WTC11 (cell line): ENCODE measurements around the gene YAP1. TPM values are rescaled to one million over a fixed set of nuclear protein-coding genes. Genes with fewer than 3 reads are reported as not detected.

Experiments used
- ATAC-seq: fragments of 200-7000 bp; cut with Tn5 transposase; 2 replicates; pipeline ENCODE4 v1.10.0; 2021; ENCODE audit warnings: mild to moderate bottlenecking, moderate library complexity
- CTCF ChIA-PET: fragments of 300-600 bp; sonication (Branson Sonifier 250); formaldehyde crosslinking; loops from one replicate; lab custom pipeline; 2021; ENCODE audit warnings: antibody characterized with exemption; lab: Charles Lee
- POLR2A ChIA-PET: fragments of 350-600 bp; sonication (Branson Sonifier 250); formaldehyde crosslinking; loops from one replicate; lab custom pipeline; 2021; ENCODE audit warnings: antibody characterized with exemption; lab: Charles Lee
- DNase-seq: peaks from one replicate; pipeline ENCODE4 v3.0.0; 2021; ENCODE audit warnings: low spot score
- H3K27ac Mint-ChIP-seq: 2 replicates; pipeline ENCODE4 v1.8.0; 2021; ENCODE audit warnings: mixed read lengths
- H3K27me3 Mint-ChIP-seq: 2 replicates; pipeline ENCODE4 v1.8.0; 2021; ENCODE audit warnings: low read depth, mild to moderate bottlenecking, moderate library complexity, mixed read lengths
- H3K36me3 Mint-ChIP-seq: 2 replicates; pipeline ENCODE4 v1.8.0; 2021; ENCODE audit warnings: mixed read lengths
- H3K4me1 Mint-ChIP-seq: 2 replicates; pipeline ENCODE4 v1.8.0; 2022; ENCODE audit warnings: mixed read lengths
- H3K4me3 Mint-ChIP-seq: 2 replicates; pipeline ENCODE4 v1.8.0; 2021; ENCODE audit warnings: mild to moderate bottlenecking, moderate library complexity, mixed read lengths
- H3K9me3 Mint-ChIP-seq: 2 replicates; pipeline ENCODE4 v1.8.0; 2021; ENCODE audit warnings: mixed read lengths
- MYBL2 ChIP-seq: sonication (generic); formaldehyde crosslinking; IDR thresholded peaks from 2 replicates; pipeline ENCODE4 v1.8.1; 2023; ENCODE audit warnings: mild to moderate bottlenecking, moderate library complexity, missing genetic modification reagents
- NFYB ChIP-seq: sonication (generic); formaldehyde crosslinking; conservative IDR thresholded peaks from 2 replicates; pipeline ENCODE4 v1.8.0; 2022; ENCODE audit warnings: low read depth, missing genetic modification reagents
- NR2C2 ChIP-seq: sonication (generic); formaldehyde crosslinking; IDR thresholded peaks from 2 replicates; pipeline ENCODE4 v1.8.0; 2022; ENCODE audit warnings: mild to moderate bottlenecking, missing genetic modification reagents
- PRRX2 ChIP-seq: fragments of 250-450 bp; sonication (Bioruptor Pico); IDR thresholded peaks from 2 replicates; pipeline ENCODE4 v1.8.0; 2021; ENCODE audit warnings: mild to moderate bottlenecking
- SP1 ChIP-seq: sonication (generic); formaldehyde crosslinking; conservative IDR thresholded peaks from 2 replicates; pipeline ENCODE4 v1.8.1; 2022; ENCODE audit warnings: missing genetic modification reagents
- TEAD4 ChIP-seq: sonication (generic); formaldehyde crosslinking; IDR thresholded peaks from 2 replicates; pipeline ENCODE4 v1.8.0; 2022; ENCODE audit warnings: mild to moderate bottlenecking, missing genetic modification reagents
- ZNF219 ChIP-seq: sonication (generic); formaldehyde crosslinking; IDR thresholded peaks from 2 replicates; pipeline ENCODE4 v1.8.0; 2023; ENCODE audit warnings: missing genetic modification reagents, mild to moderate bottlenecking, borderline replicate concordance
- ZNF263 ChIP-seq: sonication (generic); formaldehyde crosslinking; IDR thresholded peaks from 2 replicates; pipeline ENCODE4 v1.8.1; 2022; ENCODE audit warnings: low read depth, mild to moderate bottlenecking, moderate library complexity, missing genetic modification reagents
- ZNF512 ChIP-seq: sonication (generic); formaldehyde crosslinking; IDR thresholded peaks from 2 replicates; pipeline ENCODE4 v1.8.1; 2022; ENCODE audit warnings: missing genetic modification reagents, borderline replicate concordance
- total RNA-seq: library from RNA; stranded (reverse); gene quantifications from 3 replicates; pipeline ENCODE4 v1.2.3, GENCODE V29; 2021
- TF ChIP-seq, protein P1 (sequence below): sonication (generic); formaldehyde crosslinking; IDR thresholded peaks from 2 replicates; pipeline ENCODE4 v1.8.0; 2022; ENCODE audit warnings: mild to moderate bottlenecking, missing genetic modification reagents
- TF ChIP-seq, protein P2 (sequence below): sonication (generic); formaldehyde crosslinking; IDR thresholded peaks from 2 replicates; pipeline ENCODE4 v1.8.0; 2023; ENCODE audit warnings: mild to moderate bottlenecking, missing genetic modification reagents
- TF ChIP-seq, protein P3 (sequence below): sonication (generic); formaldehyde crosslinking; IDR thresholded peaks from 2 replicates; pipeline ENCODE4 v1.8.0; 2022; ENCODE audit warnings: missing genetic modification reagents
- TF ChIP-seq, protein P4 (sequence below): fragments of 250-450 bp; sonication (Bioruptor Pico); IDR thresholded peaks from 2 replicates; pipeline ENCODE4 v1.9.0; 2021; ENCODE audit warnings: moderate library complexity, mild to moderate bottlenecking, inconsistent platforms, borderline replicate concordance

The YAP1 gene
- total RNA-seq, 1 experiment from 2014 or later: 88.7 TPM

DNA sequence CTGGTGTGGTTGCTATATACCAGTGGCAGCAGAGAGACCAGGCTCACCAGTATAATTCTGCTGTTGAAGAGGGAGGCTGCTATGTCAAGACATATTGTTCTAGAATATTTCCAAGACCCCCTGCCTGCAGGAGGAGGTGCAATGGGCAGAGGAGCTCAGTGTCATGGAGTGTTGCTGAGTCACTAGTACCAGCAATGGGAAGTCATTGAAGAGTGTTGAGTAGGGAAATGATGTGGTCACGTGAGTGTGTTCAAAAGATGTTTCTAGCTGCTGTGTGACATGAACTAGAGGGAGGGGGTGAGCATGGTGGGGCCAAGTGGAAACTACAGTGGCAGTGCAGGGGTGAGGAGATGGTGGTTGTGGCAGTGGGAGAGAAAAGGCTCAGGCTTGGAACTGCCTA, 130.8 kb downstream of the YAP1 start:
- CTCF ChIA-PET: no interaction called here
- Mint-ChIP-seq H3K4me1 (peaks cover 20% of the 10 kb centered on the region), H3K9me3 (no peaks in the 10 kb centered on the region), H3K4me3 (no peak overlapping the region), H3K27ac (peak overlapping the region; percentile 66), H3K36me3 (no peaks in the 10 kb centered on the region), H3K27me3 (no peaks in the 10 kb centered on the region)
- POLR2A ChIA-PET: no interaction called here
- TF ChIP-seq ZNF512 (CRISPR knock-in tag) (no peak), SP1 (CRISPR knock-in tag) (no peak), ZNF219 (CRISPR knock-in tag) (no peak), TEAD4 (CRISPR knock-in tag) (no peak), NR2C2 (no peak), MYBL2 (CRISPR knock-in tag) (no peak)
- TF ChIP-seq, protein P1, sequence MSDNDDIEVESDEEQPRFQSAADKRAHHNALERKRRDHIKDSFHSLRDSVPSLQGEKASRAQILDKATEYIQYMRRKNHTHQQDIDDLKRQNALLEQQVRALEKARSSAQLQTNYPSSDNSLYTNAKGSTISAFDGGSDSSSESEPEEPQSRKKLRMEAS (CRISPR knock-in tag): no peak
- TF ChIP-seq, protein P2, sequence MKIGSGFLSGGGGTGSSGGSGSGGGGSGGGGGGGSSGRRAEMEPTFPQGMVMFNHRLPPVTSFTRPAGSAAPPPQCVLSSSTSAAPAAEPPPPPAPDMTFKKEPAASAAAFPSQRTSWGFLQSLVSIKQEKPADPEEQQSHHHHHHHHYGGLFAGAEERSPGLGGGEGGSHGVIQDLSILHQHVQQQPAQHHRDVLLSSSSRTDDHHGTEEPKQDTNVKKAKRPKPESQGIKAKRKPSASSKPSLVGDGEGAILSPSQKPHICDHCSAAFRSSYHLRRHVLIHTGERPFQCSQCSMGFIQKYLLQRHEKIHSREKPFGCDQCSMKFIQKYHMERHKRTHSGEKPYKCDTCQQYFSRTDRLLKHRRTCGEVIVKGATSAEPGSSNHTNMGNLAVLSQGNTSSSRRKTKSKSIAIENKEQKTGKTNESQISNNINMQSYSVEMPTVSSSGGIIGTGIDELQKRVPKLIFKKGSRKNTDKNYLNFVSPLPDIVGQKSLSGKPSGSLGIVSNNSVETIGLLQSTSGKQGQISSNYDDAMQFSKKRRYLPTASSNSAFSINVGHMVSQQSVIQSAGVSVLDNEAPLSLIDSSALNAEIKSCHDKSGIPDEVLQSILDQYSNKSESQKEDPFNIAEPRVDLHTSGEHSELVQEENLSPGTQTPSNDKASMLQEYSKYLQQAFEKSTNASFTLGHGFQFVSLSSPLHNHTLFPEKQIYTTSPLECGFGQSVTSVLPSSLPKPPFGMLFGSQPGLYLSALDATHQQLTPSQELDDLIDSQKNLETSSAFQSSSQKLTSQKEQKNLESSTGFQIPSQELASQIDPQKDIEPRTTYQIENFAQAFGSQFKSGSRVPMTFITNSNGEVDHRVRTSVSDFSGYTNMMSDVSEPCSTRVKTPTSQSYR (CRISPR knock-in tag): no peak
- TF ChIP-seq, protein P3, sequence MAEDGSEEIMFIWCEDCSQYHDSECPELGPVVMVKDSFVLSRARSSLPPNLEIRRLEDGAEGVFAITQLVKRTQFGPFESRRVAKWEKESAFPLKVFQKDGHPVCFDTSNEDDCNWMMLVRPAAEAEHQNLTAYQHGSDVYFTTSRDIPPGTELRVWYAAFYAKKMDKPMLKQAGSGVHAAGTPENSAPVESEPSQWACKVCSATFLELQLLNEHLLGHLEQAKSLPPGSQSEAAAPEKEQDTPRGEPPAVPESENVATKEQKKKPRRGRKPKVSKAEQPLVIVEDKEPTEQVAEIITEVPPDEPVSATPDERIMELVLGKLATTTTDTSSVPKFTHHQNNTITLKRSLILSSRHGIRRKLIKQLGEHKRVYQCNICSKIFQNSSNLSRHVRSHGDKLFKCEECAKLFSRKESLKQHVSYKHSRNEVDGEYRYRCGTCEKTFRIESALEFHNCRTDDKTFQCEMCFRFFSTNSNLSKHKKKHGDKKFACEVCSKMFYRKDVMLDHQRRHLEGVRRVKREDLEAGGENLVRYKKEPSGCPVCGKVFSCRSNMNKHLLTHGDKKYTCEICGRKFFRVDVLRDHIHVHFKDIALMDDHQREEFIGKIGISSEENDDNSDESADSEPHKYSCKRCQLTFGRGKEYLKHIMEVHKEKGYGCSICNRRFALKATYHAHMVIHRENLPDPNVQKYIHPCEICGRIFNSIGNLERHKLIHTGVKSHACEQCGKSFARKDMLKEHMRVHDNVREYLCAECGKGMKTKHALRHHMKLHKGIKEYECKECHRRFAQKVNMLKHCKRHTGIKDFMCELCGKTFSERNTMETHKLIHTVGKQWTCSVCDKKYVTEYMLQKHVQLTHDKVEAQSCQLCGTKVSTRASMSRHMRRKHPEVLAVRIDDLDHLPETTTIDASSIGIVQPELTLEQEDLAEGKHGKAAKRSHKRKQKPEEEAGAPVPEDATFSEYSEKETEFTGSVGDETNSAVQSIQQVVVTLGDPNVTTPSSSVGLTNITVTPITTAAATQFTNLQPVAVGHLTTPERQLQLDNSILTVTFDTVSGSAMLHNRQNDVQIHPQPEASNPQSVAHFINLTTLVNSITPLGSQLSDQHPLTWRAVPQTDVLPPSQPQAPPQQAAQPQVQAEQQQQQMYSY (CRISPR knock-in tag): no peak
- TF ChIP-seq, protein P4, sequence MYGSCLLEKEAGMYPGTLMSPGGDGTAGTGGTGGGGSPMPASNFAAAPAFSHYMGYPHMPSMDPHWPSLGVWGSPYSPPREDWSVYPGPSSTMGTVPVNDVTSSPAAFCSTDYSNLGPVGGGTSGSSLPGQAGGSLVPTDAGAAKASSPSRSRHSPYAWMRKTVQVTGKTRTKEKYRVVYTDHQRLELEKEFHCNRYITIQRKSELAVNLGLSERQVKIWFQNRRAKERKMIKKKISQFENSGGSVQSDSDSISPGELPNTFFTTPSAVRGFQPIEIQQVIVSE (CRISPR knock-in tag): no peak
- DNase-seq (no peak), ATAC-seq (peak; percentile 18; the same call in 1 of the 2 replicates)

GRCh38 chr11:102243399-102243884, 133.2 kb downstream of the YAP1 start:
- POLR2A ChIA-PET: interaction anchor here (0.6 to 0.7 kb wide), 3 partner anchors 9 to 256 kb away, joined by 3 to 6 read pairs (median 5); no protein-coding TSS in a partner anchor

More at GRCh38 chr11:102243399-102243884, 133.2 kb downstream of the YAP1 start:
- H3K4me1 Mint-ChIP-seq: peaks cover 14% of the 10 kb centered on the region
- H3K27ac Mint-ChIP-seq: no peak overlapping the region
- no peak for TF ChIP-seq PRRX2 (CRISPR knock-in tag)
- peak; percentile 87; the same call in 1 of the 2 replicates for TF ChIP-seq ZNF512 (CRISPR knock-in tag)
- TF ChIP-seq NFYB (CRISPR knock-in tag): no peak
- TF ChIP-seq, protein P3 (CRISPR knock-in tag): no peak
- no peak for TF ChIP-seq ZNF263 (CRISPR knock-in tag)
- no peak overlapping the region for H3K4me3 Mint-ChIP-seq
- DNase-seq: no peak
- no peaks in the 10 kb centered on the region for H3K9me3 Mint-ChIP-seq
- ATAC-seq: no peak
- no peaks in the 10 kb centered on the region for H3K36me3 Mint-ChIP-seq
- no peaks in the 10 kb centered on the region for H3K27me3 Mint-ChIP-seq
- CTCF ChIA-PET: interaction anchor here (1.9 kb wide), 1 partner anchor 10 kb away, joined by 15 read pairs; no protein-coding TSS in a partner anchor
